HG03103 (cell line): Measurements from ENCODE around the gene ABHD10.
A peak's percentile ranks its signal among the peaks of the same experiment; 100 is the strongest.
"Not testable (repeated sequence)": the region's sequence is repeated elsewhere in the genome, so short reads cannot be mapped to it uniquely, and the experiment has no call there.

Experiments used
- ATAC-seq: cut with Tn5 transposase; IDR thresholded peaks from one replicate; pipeline ENCODE4 v1.9.1; 2021; ENCODE audit warnings: low read depth; ENCODE audit not compliant: unreplicated experiment

The ABHD10 gene

DNA sequence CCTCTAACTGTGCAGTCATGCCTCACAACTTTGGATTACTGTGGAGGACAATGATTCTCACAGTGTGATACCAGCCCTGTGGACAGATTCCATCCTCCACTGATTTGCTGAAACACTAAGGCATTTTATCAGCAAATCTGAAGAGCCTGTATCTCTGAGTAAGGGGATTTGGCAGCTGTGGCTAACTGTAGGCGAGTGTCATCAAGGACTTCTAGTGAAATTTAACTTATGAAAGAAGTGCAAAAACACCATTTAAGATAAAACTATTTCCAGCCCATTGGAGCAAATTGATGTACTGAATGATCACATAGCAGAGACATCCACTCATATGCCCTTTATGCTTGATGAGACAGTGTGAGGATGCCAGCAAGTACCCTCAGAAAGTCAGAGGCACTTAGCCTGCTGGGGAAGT lies 41.9 kb downstream of the ABHD10 start:
- ATAC-seq: no peak

DNA sequence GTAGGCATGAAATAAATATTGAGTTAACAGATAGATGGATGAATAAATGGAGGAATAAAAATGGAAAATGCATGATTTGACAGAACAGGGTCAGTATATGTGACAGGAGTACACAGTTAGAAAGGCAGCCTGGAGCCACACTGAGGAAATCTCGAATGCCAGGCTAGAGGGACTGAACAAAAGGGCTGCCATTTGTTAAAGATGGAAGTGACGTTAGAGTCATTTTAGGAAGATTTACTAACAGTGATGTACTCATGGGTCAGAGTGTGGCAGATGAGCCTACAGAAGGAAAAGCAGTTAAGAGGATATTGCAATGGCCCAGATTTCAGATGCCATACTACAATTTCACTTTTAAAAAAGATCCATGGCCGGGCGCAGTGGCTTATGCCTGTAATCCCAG lies 48.3 kb downstream of the ABHD10 start:
- ATAC-seq: no peak

DNA sequence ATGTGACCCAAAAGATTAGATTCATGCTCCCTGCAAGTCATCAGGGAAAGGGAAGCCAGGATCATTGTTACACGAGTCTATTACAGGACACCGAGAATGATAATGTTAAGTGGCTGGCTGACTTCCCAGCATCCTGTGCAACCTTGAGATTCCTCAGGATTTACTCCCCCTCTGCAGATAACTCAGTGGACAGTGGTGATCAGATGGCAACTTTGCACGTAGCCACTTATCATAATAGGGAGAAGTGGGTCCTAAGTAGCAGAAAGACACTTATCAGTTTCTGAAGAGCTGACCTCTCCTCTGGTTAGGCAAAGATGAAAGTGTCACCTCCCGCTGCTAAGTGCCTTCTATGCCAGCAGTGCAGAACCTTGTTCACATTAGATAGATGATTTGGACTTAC lies 49.0 kb downstream of the ABHD10 start:
- no peak for ATAC-seq

DNA sequence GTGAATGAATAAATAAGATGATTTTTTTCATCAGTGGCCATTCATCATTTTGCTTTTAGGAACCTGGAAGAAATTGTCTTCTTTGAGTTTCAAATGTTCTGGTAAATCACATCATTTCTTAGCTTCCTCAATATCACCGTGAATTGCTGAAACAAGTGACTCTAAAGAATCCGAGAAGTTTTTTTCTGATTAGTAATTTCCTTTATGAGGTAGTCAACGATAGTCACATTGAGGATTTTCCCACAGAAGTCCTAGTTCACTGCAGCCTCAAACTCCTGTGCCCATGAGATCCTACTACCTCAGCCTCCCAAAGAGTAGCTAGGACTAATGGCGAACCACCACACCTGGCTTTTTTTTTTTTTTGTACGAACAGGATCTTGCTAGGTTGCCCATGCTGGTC lies 52.1 kb downstream of the ABHD10 start:
- ATAC-seq: no peak

DNA sequence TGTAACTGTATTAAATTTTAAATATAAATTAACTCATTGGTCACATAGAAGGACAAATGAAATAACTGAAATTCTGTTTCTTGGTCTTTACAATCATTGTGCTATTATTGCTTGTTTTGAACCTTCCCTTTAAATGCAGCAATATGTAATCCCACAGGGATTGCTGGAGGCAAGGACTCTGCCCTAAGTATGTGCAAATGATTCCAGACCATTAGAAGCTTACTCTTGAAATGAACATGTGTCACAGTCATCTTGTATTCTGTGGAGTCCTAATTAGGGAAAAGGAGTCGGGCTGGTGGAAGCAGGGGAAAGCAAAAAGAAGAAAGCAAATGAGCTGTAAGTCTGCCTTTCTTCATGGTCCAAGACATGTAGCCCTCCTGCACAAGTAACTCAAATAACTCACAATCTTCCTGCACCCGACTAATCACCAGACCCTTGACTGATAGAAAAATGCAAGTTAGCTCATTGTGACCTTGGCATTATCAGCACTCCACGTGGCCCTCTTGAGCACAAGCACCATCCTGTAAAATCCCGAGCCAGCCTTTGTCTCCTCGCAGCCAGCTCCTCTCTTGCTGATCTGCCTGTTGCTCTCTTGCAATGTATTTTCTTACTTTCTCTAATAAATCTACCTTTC lies 53.4 kb downstream of the ABHD10 start:
- no peak for ATAC-seq

DNA sequence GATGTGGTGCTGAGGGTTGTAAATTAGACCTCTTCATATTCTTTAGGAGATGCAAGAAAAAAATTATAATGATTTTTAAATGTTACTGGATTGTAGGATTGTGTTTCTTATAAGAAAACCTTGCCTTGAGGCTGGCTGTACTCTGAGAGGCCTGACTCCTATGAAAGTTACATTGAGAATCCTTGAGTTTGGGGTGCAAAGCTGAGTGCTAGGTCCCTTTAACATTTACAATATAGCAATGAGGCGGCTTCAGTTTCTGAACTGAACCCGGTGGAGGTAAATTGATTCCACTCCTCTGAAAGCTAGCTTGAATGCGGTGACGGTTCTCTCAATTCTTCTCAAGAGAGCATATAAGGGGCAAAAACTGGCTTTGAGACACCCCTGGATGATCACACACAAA lies 55.6 kb downstream of the ABHD10 start, which contains the start of gene TMPRSS7:
Gene TMPRSS7 (plus strand): TSS at position 301 of the 400 bp plus-strand sequence. CDS start 110 bp downstream, outside the sequence.
- no peak for ATAC-seq

DNA sequence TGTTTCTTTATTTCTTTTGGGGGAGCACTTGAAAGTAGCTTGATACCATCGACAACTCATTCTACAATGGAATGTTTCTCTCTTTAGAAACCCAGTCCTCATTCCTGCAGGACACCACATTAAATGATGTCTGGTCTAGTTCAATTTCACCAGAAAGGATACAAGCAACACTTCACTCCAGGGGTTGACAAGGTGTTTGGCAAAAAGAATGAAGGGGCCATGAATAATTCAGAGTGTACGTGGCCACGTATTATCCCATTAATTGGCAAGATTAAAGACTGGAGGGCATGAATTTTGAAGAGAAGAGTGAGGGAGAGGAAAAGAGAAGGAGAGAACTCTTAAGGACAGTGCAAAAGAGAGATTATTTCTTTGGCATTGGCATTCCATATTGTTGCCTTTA lies 56.4 kb downstream of the ABHD10 start:
- no peak for ATAC-seq

DNA sequence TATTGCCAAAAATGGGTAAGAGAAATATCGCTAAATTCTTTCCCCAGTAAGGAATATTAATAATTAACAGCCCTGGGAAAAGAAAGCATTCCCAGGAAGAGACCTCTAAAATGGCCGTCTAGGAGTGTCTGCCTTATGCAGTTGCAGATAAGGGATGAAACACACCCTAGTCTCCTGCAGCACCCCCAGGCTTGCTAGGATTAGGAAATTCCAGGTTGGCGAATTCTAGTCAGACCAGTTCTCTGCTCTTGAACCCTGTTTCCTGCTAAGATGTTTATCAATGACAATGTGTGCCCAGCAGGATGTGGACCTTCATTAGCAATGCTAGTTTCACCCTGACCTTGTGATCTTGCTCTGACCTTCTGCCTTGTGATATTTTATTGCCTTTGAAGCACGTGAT lies 58.4 kb downstream of the ABHD10 start:
- ATAC-seq: not testable (repeated sequence)

DNA sequence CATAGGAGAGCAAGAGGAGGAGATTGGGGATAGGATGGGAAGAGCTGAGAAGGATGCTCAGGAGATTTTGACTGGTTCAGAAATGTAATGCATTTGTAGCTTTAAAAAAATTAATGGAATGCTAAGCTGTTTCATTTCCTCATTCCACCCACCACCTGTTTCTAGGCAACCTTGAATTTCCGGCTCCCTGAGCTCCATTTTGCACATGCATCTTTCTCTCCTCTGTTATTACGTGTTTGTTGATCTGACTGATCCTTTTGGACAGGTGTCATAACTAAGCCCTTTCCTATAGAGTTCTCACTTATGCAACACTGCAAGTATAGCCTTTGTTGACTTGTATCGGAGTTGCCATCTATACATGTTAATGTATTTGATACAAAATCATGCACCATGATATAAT lies 60.0 kb downstream of the ABHD10 start:
- ATAC-seq: peak; percentile 67

DNA sequence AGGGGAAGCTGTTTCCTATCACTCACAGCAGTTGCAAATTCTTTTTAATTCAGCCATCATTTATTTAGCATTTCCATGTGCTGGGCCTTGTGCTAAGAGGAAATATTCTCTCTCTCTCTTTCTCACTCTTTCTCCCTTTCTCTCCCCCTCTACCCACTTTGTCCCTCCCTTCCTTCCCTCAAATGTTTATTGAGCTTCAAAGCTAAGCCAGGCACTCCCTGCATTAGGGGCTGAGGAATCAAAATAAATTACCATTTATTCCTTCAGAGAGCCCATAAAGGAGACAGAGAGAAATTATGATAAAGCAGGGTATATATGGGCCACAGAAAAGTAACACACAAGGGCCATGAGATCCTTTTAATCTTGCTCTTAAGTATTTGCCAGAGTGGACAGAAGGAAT lies 62.5 kb downstream of the ABHD10 start:
- no peak for ATAC-seq

DNA sequence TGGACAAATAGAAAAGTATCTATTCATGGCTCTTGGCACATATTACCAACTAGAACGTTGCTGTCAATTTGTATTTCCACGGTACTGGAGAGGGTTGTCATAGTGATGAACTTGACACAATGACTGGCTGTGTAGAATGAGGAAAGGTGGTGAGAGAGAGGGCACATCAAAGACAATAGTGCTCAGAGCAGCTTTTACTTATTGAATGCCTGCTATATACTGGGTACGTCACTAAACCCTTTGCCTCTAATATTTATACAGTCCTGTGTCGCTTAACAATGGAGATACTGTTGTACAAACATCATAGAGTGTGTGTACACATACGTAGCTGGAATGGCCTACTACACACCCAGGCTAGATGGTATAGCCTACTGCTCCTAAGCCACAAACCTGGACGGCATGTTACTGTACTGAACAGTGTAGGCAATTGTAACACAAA lies 64.0 kb downstream of the ABHD10 start:
- no peak for ATAC-seq
